AG10803 (cell line): ENCODE data around the gene SPANXD.
A peak's percentile ranks its signal among the peaks of the same experiment; 100 is the strongest.

Experiments used
- DNase-seq: peaks from one replicate; pipeline ENCODE4 v3.0.0; 2010; ENCODE audit warnings: low read depth
- H3K4me3 ChIP-seq: 2 replicates; pipeline ENCODE4 v1.5.1; 2011; ENCODE audit warnings: mild to moderate bottlenecking, low read length, control low read depth
- CTCF ChIP-seq: conservative IDR thresholded peaks from 2 replicates; pipeline ENCODE4 v1.5.1; 2011; ENCODE audit warnings: mild to moderate bottlenecking, low read length, control low read depth, inconsistent platforms

The SPANXD gene

GRCh38 chrX:141673946-141674345 lies 24.6 kb downstream of the SPANXD start:
- H3K4me3 ChIP-seq: no peak overlapping the region
- TF ChIP-seq CTCF: no peak
- no peak for DNase-seq

- TF ChIP-seq CTCF: no peak
- DNase-seq: peak; percentile 3
- no peak overlapping the region for H3K4me3 ChIP-seq
Observed at GRCh38 chrX:141669689-141670088, 28.9 kb downstream of the SPANXD start.

- H3K4me3 ChIP-seq: no peak overlapping the region
- no peak for TF ChIP-seq CTCF
- no peak for DNase-seq
Observed at GRCh38 chrX:141668371-141668770, 30.2 kb downstream of the SPANXD start.

- H3K4me3 ChIP-seq: no peak overlapping the region
- no peak for TF ChIP-seq CTCF
Observed at GRCh38 chrX:141662781-141663180, 35.8 kb downstream of the SPANXD start.

GRCh38 chrX:141652286-141652685 lies 46.3 kb downstream of the SPANXD start:
- DNase-seq: no peak
- TF ChIP-seq CTCF: no peak
- H3K4me3 ChIP-seq: no peak overlapping the region

More at GRCh38 chrX:141662781-141663180, 35.8 kb downstream of the SPANXD start:
- DNase-seq: no peak
